Esophagus muscularis mucosa (tissue), 4 donors: ENCODE data around the gene MTCL1. TPM values are rescaled to one million over a fixed set of nuclear protein-coding genes. Genes with fewer than 3 reads are reported as not detected.
"Not testable (repeated sequence)": the region's sequence is repeated elsewhere in the genome, so short reads cannot be mapped to it uniquely, and the experiment has no call there.

Source experiments
- DNase-seq: peaks from one replicate; pipeline ENCODE4 v3.0.0-alpha.2; 2017; ENCODE audit errors: extremely low spot score
- H3K27ac ChIP-seq, 4 donors: fragments of 200-600 bp; sonication (generic); replicated peaks in 1 of 4; 1 replicate in 3 of 4; 2 replicates in 1 of 4; pipeline ENCODE4 v1.5.1; 2016 to 2019; ENCODE audit warnings: mild to moderate bottlenecking in 1 of 4
- H3K27me3 ChIP-seq, 4 donors: fragments of 200-600 bp; sonication (generic); one replicate each; pipeline versions ENCODE4 v1.5.1 to v1.6.0; 2016 to 2019
- H3K36me3 ChIP-seq, 4 donors: fragments of 200-600 bp; sonication (generic); one replicate each; pipeline ENCODE4 v1.5.1; 2016 to 2019
- H3K4me1 ChIP-seq, 4 donors: fragments of 200-600 bp; sonication (generic); one replicate each; pipeline ENCODE4 v1.5.1; 2016 to 2019
- H3K4me3 ChIP-seq, 4 donors: fragments of 200-600 bp; sonication (generic); 1 replicate in 2 of 4; 2 replicates in 2 of 4; pipeline ENCODE4 v1.5.1; 2016 to 2019; ENCODE audit warnings: mild to moderate bottlenecking in 4 of 4, moderate library complexity in 1 of 4
- H3K9me3 ChIP-seq, 4 donors: fragments of 200-600 bp; sonication (generic); 1 replicate in 3 of 4; 2 replicates in 1 of 4; pipeline ENCODE4 v1.5.1; 2016 to 2019
- CTCF ChIP-seq, 3 experiments: fragments of 200-600 bp in 2 of 3; fragments of 450-650 bp in 1 of 3; sonication (generic) in 2 of 3; IDR thresholded peaks; one replicate each; pipeline ENCODE4 v1.5.1; 2017 to 2019; ENCODE audit warnings: antibody characterized with exemption in 3 of 3, mild to moderate bottlenecking in 2 of 3, moderate library complexity in 1 of 3
- EP300 ChIP-seq: sonication (generic); formaldehyde crosslinking; IDR thresholded peaks from one replicate; pipeline ENCODE4 v1.6.1; 2017; ENCODE audit warnings: antibody characterized with exemption
- POLR2A ChIP-seq: fragments of 450-650 bp; IDR thresholded peaks from one replicate; pipeline ENCODE4 v1.6.1; 2017; ENCODE audit warnings: antibody characterized with exemption, moderate library complexity, mild to moderate bottlenecking, low read depth
- POLR2AphosphoS5 ChIP-seq, 2 donors: sonication (generic); formaldehyde crosslinking; IDR thresholded peaks; one replicate each; pipeline ENCODE4 v1.6.1; 2017; ENCODE audit warnings: antibody characterized with exemption in 2 of 2
- WGBS: methylation state at CpG from one replicate; pipeline ENCODE4 v1.1.5; 2018; 5-methylcytosine and 5-hydroxymethylcytosine counted together
- intact Hi-C: fragments of 100-400 bp; cut with DNase I; formaldehyde crosslinking; loops from one replicate; pipeline ENCODE4 v1.15.1; 2023
- total RNA-seq, 4 donors: library from RNA; depleted of rRNA; stranded (reverse); fragments of >200 nt; gene quantifications; one replicate each; pipeline versions ENCODE4 v1.1.0 to v1.2.1, GENCODE V29; 2016

MTCL1 gene
- total RNA-seq, 4 donors from 2014 or later, result 32.3 to 48.0 (median 38.6) TPM

GRCh38 chr18:8760984-8761383 is 55.6 kb downstream of the MTCL1 start:
- 81% methylated on average over 2 of the region's 2 CpGs for WGBS
- H3K27ac ChIP-seq, result no peak overlapping the region

GRCh38 chr18:8761535-8761934 is 56.2 kb downstream of the MTCL1 start:
- H3K4me3 ChIP-seq, H3K36me3 ChIP-seq, H3K27ac ChIP-seq, intact Hi-C loops, H3K27me3 ChIP-seq, H3K9me3 ChIP-seq, DNase-seq: not testable (repeated sequence)
- 98% methylated on average over 3 of the region's 3 CpGs for WGBS
- H3K4me1 ChIP-seq, result peaks cover 2 to 37% (median 20%) of the 10 kb centered on the region in 4 donors

More at GRCh38 chr18:8760984-8761383, 55.6 kb downstream of the MTCL1 start:
- Histone ChIP-seq H3K4me1 (peaks cover 0 to 32% (median 15%) of the 10 kb centered on the region in 4 donors), H3K4me3 (no peak overlapping the region), H3K36me3 (no peaks in the 10 kb centered on the region), H3K9me3 (no peaks in the 10 kb centered on the region), H3K27me3 (no peaks in the 10 kb centered on the region)
- no peak for TF ChIP-seq CTCF (IDR thresholded peaks at IDR 0.05)
- no peak for TF ChIP-seq POLR2A
- TF ChIP-seq EP300, result no peak
- no peak for TF ChIP-seq POLR2AphosphoS5 (IDR thresholded peaks at IDR 0.05)
- no peak for DNase-seq
- intact Hi-C loops, result no loop called here

GRCh38 chr18:8762968-8763367 is 57.6 kb downstream of the MTCL1 start:
- WGBS, result 76% methylated on average over 5 of the region's 5 CpGs
- Histone ChIP-seq H3K9me3 (no peaks in the 10 kb centered on the region), H3K4me1 (peaks cover 3 to 44% (median 26%) of the 10 kb centered on the region in 4 donors), H3K4me3 (no peak overlapping the region), H3K36me3 (no peaks in the 10 kb centered on the region), H3K27me3 (no peaks in the 10 kb centered on the region), H3K27ac (peak overlapping the region in 2 of 4 donors; percentile 1 to 27)
- DNase-seq, result no peak
- intact Hi-C loops, result no loop called here
- TF ChIP-seq POLR2A (no peak), EP300 (no peak), POLR2AphosphoS5 (IDR thresholded peaks at IDR 0.05) (no peak)

GRCh38 chr18:8763611-8764010 is 58.3 kb downstream of the MTCL1 start:
- no peak overlapping the region for H3K4me3 ChIP-seq
- H3K27me3 ChIP-seq, result no peaks in the 10 kb centered on the region
- no peaks in the 10 kb centered on the region for H3K9me3 ChIP-seq
- H3K36me3 ChIP-seq, result no peaks in the 10 kb centered on the region
- intact Hi-C loops, result no loop called here
- peaks cover 3 to 44% (median 26%) of the 10 kb centered on the region in 4 donors for H3K4me1 ChIP-seq
- H3K27ac ChIP-seq, result peak overlapping the region in 2 of 4 donors; percentile 1 to 27
- TF ChIP-seq POLR2AphosphoS5 (IDR thresholded peaks at IDR 0.05) (no peak), CTCF (IDR thresholded peaks at IDR 0.05) (no peak), POLR2A (no peak), EP300 (no peak)
- DNase-seq, result no peak
- WGBS, result 66% methylated on average over 2 of the region's 2 CpGs

- intact Hi-C loops, result no loop called here
- Histone ChIP-seq H3K27me3 (no peaks in the 10 kb centered on the region), H3K4me3 (no peak overlapping the region), H3K27ac (peak overlapping the region; percentile 40 to 64 (median 57)), H3K4me1 (peaks cover 3 to 50% (median 36%) of the 10 kb centered on the region in 4 donors), H3K36me3 (no peaks in the 10 kb centered on the region), H3K9me3 (no peaks in the 10 kb centered on the region)
- TF ChIP-seq POLR2A (no peak), EP300 (no peak), POLR2AphosphoS5 (IDR thresholded peaks at IDR 0.05) (peak in 1 of 2 donors; percentile 10), CTCF (IDR thresholded peaks at IDR 0.05) (no peak)
- WGBS, result 62% methylated on average over 11 of the region's 11 CpGs
- DNase-seq, result no peak
Measured at GRCh38 chr18:8765783-8766463, 60.6 kb downstream of the MTCL1 start.
